Thymus (tissue), 11 donors: ENCODE measurements around the gene GDF7. TPM values are rescaled to one million over a fixed set of nuclear protein-coding genes. Genes with fewer than 3 reads are reported as not detected.

Experiments used
- DNase-seq, 9 donors: peaks; one replicate each; pipeline ENCODE4 v3.0.0-alpha.2; 2013; ENCODE audit warnings: low spot score in 9 of 9, low read depth in 6 of 9, missing footprints in 1 of 9
- H3K27ac ChIP-seq, 2 donors: one replicate each; pipeline ENCODE4 v1.5.1; 2013; ENCODE audit warnings: control low read depth in 1 of 2, low read depth in 1 of 2, low read length in 1 of 2, mild to moderate bottlenecking in 1 of 2, moderate library complexity in 1 of 2
- H3K27me3 ChIP-seq, 2 donors: one replicate each; pipeline ENCODE4 v1.5.1; 2013; ENCODE audit warnings: low read length in 1 of 2; ENCODE audit not compliant: control insufficient read depth in 2 of 2, insufficient read depth in 1 of 2
- H3K36me3 ChIP-seq, 2 donors: one replicate each; pipeline ENCODE4 v1.5.1; 2013; ENCODE audit warnings: low read length in 1 of 2, mild to moderate bottlenecking in 1 of 2, moderate library complexity in 1 of 2; ENCODE audit not compliant: control insufficient read depth in 2 of 2, insufficient read depth in 2 of 2
- H3K4me1 ChIP-seq, 2 donors: one replicate each; pipeline ENCODE4 v1.5.1; 2013; ENCODE audit warnings: low read length in 2 of 2; ENCODE audit not compliant: control insufficient read depth in 2 of 2, insufficient read depth in 2 of 2
- H3K4me3 ChIP-seq, 2 donors: one replicate each; pipeline ENCODE4 v1.5.1; 2013; ENCODE audit warnings: low read length in 2 of 2, control low read depth in 1 of 2, mild to moderate bottlenecking in 1 of 2
- H3K9me3 ChIP-seq, 2 donors: one replicate each; pipeline ENCODE4 v1.5.1; 2013; ENCODE audit warnings: low read length in 1 of 2, mild to moderate bottlenecking in 1 of 2; ENCODE audit not compliant: control insufficient read depth in 2 of 2, insufficient read depth in 1 of 2
- WGBS: extraction: QIAGEN DNeasy Blood & Tissue Kit; methylation state at CpG from one replicate; pipeline ENCODE4 v1.1.7; 2013; 5-methylcytosine and 5-hydroxymethylcytosine counted together
- polyA plus RNA-seq: library from polyadenylated mRNA; stranded (reverse); fragments of 200-250 nt; gene quantifications from one replicate; pipeline ENCODE4 v1.2.3, GENCODE V29; 2013
- total RNA-seq: library from RNA; stranded (reverse); fragments of 120-200 nt; gene quantifications from one replicate; pipeline ENCODE4 v1.2.4, GENCODE V29; 2013
- donor health status: healthy.

Gene GDF7
- total and polyA plus RNA-seq, 2 donors: 0.09 to 0.34 TPM

DNA sequence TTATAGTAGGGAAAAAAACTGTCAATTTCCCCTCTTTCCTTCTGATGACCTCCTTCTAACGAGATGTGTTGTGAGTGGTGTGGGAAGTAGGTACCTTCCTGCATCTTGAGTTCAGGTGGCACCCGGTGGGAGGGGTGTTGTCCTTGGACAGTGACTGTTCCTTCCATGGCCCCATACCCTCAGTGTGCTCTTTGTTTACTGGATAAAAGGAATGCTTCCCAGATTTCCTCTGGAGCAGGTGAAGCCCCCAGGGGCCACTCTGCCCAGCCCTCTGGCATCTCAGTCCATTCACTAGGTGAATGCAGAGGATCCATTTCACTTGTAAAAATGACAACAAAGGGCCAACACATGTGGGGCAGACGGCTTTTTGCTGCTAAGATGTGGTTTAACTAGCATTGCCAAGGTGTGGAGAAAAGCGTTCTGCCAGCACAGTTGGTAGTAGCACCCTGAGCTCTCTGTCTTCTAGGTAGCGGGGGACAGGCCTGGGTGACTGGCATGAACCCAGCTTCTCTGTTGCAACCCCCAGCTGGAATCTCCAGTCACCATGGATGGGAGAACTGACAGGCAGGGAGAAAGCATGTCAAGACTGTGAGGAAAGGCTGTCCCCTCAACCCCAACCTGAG is 6.9 kb downstream of the GDF7 start:
- Histone ChIP-seq H3K36me3 (no peaks in the 10 kb centered on the region), H3K27me3 (peaks cover 34 to 72% of the 10 kb centered on the region in 2 donors), H3K4me1 (no peaks in the 10 kb centered on the region), H3K27ac (no peak overlapping the region), H3K9me3 (peaks cover 0 to 9% of the 10 kb centered on the region in 2 donors), H3K4me3 (no peak overlapping the region)
- no peak for DNase-seq
- WGBS: 75% methylated on average over 5 of the region's 5 CpGs

DNA sequence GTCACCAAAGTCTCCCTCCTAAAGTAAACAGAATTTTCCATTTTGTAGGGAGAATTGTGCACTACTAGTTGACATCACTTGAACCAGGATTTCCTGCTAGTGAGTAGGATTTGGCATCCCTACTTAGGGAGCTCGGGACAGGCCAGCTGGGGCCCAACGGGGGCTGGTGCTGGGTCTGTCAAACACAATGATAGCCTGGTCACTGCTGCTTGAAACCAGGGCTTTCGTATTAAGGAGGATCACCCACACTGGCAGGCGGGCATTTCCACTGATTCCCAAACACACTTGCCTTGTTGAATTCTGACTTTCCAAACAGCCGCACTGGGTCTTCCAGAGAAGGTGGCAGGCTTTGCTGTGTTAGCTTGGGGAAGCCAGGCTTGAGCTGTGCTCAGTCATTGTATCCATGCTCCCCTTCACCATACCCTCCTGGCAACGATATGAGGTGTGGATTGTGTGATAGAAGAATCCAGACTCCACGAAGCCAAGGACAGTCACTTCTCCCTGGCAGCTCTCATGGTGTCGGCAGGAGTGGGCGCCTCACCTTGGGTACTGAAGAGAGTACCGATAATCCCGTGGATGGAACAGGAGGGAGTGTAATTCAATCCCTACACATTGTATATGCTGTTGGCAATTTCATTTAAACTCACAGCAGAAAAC is 7.5 kb downstream of the GDF7 start:
- no peaks in the 10 kb centered on the region for H3K36me3 ChIP-seq
- H3K27me3 ChIP-seq: peaks cover 28 to 65% of the 10 kb centered on the region in 2 donors
- WGBS: 90% methylated on average over 11 of the region's 11 CpGs
- H3K4me3 ChIP-seq: no peak overlapping the region
- DNase-seq: no peak
- H3K4me1 ChIP-seq: no peaks in the 10 kb centered on the region
- no peak overlapping the region for H3K27ac ChIP-seq
- peaks cover 0 to 9% of the 10 kb centered on the region in 2 donors for H3K9me3 ChIP-seq

DNA sequence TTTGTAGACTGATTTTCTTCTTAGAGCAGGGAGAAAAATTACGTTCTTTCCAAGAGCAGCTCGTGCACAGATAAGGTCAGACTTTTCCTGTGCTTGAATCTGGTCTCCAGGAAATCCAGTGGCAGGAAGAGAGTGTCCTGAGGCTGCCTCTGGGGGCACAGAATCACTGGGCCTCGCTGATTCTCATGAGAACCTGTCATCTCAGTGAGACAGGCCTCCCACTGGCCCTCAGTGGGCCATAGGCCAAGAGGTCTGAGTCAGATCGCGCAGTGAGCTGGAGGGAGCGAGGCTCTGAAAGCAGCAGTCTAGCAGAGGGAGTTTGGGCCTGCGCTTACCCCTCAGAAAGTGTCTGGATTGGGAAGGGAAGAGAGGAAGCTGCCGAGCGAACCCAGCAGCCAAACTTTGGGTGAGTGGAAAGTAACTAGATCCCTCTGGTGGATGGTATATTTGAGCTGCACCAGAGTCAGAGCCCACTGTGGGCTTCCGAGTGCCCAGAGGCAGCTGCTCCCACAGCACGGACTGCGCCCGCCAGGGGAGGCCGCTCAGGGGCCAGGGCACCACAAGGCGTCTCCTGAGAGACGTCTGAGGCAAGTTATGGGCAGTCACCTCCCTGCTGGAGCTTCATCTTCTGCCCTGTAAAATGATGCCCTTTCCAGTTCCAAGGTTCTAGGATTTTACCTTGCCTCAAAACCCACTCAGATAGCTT is 8.2 kb downstream of the GDF7 start:
- H3K27me3 ChIP-seq: peaks cover 21 to 58% of the 10 kb centered on the region in 2 donors
- 70% methylated on average over 16 of the region's 16 CpGs for WGBS
- no peak overlapping the region for H3K27ac ChIP-seq
- H3K36me3 ChIP-seq: no peaks in the 10 kb centered on the region
- no peaks in the 10 kb centered on the region for H3K4me1 ChIP-seq
- no peak overlapping the region for H3K4me3 ChIP-seq
- no peak for DNase-seq
- H3K9me3 ChIP-seq: peaks cover 0 to 7% of the 10 kb centered on the region in 2 donors

DNA sequence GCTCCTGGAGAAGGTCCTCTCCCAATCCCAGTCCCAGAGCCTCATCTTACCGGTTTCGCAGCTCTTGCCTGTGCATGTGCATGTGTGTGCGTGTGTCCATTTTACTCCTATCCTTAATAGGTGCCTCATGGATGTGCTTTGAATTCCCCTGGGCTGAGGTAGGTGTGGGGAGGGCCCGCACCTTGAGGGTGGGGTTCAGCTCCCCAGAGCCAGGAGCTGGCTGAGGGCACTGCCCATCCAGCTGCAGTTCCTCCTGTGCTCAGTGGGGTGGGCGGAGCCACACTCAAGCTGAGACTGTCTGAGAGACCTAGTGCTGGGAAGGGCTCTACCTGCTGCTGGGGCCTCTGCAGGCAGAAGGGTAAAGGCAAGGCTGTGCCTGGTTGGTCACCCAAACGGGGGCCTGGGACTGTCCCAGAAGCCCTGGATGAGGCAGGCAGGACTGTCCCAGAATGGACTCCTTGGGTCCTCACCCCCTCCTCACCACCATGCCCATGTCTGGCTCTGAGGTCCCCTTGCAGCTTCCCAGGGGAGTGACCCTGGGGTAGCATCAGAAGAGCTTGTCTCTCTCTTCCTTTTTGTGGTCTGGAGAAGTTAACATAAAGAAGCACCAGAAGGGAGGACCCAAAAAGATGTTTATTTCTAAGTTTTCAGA is 8.9 kb downstream of the GDF7 start:
- Histone ChIP-seq H3K4me1 (no peaks in the 10 kb centered on the region), H3K27ac (no peak overlapping the region), H3K4me3 (no peak overlapping the region), H3K9me3 (peaks cover 0 to 4% of the 10 kb centered on the region in 2 donors), H3K36me3 (peaks cover 0 to 2% of the 10 kb centered on the region in 2 donors), H3K27me3 (peaks cover 14 to 51% of the 10 kb centered on the region in 2 donors)
- 68% methylated on average over 6 of the region's 6 CpGs for WGBS
- DNase-seq: peak in 2 of 9 donors; percentile 23 to 28

DNA sequence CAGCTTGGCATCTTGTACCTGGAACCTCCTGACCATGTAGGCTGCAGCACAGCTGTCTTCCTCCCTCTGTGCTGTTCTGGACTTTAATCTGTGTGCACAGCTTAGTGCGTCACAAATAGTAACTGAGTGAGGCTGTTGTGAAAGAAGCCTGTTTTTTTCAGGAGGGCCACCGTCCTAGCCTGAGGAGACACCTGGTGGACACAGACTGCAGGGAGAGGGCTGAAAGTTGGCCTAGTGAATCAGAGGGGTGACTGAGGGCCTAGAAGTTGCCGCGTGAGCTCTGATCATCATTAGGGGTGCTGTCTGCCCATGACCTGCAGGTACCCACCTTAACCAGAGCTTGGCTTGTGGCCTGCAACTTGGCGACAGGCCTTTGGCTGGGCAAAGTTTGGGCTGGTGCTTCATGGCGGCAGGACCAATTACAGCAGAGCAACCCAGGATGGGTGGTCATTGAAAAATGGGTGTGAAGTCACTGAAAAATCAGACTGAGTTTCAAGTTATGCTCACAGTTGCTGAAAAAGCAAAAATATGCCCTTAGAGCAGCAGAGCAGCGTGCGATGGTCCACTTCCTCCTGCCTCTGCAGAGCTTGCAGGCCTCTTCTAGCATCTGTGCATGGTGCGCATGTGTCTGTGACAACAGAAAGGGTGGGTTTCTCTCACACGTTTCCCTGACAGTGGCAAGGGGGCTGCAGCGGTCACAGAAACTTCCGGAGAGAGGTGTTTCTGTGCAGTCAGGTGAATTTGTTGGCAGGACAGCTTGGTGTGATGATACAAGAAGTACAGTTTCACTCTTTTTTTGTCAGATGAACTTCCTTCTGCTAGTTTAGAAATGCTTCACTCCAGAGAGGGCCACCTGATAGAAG is 9.6 kb downstream of the GDF7 start:
- no peak overlapping the region for H3K27ac ChIP-seq
- DNase-seq: no peak

DNA sequence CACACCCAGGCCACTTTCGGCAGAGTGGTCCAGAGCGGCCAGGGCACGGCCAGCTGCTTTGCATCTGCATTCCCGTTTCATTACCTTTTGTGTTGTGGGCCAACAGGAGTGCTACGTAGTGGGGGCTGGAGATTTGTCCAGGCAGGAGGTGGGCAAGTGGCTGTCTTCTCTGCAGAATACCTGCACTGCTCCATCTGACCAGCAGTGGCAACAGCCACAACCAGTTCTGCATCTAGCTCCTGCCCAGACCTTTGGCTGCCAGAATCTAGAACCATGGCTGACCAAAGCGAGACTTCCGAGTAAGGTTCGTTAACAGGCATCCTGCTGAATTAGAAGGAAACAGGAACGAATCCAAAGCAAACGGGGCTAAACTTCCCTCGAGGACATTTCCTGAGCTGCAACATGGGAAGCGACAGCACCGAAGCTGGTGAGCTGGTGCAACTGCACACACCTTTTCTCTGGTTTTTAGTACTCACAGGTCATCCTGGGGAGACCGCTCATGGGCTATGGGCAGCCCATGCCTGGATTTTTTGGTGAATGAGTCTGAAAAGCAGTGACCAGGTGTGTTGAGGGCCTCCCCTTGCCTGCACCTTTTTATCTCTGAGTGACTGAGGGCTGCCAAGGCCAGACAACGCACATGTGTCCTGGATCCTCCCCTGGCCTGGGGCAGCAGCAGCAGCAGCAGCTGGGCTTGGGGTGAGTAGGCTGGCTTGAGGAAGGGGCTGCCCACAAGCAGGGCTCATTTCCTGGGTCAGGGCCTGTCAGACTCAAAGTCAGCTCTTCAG is 10.5 kb downstream of the GDF7 start:
- H3K27me3 ChIP-seq: peaks cover 4 to 35% of the 10 kb centered on the region in 2 donors
- peaks cover 3 to 9% of the 10 kb centered on the region in 2 donors for H3K36me3 ChIP-seq
- 94% methylated on average over 15 of the region's 15 CpGs for WGBS
- no peaks in the 10 kb centered on the region for H3K4me1 ChIP-seq
- no peak overlapping the region for H3K27ac ChIP-seq
- H3K4me3 ChIP-seq: no peak overlapping the region
- DNase-seq: no peak
- H3K9me3 ChIP-seq: peaks cover 0 to under 1% of the 10 kb centered on the region in 2 donors

More for the DNA sequence above, 9.6 kb downstream of the GDF7 start:
- no peaks in the 10 kb centered on the region for H3K4me1 ChIP-seq
- H3K9me3 ChIP-seq: peaks cover 0 to 4% of the 10 kb centered on the region in 2 donors
- WGBS: 92% methylated on average over 12 of the region's 12 CpGs
- H3K4me3 ChIP-seq: no peak overlapping the region
- peaks cover 0 to 8% of the 10 kb centered on the region in 2 donors for H3K36me3 ChIP-seq
- H3K27me3 ChIP-seq: peaks cover 9 to 44% of the 10 kb centered on the region in 2 donors

DNA sequence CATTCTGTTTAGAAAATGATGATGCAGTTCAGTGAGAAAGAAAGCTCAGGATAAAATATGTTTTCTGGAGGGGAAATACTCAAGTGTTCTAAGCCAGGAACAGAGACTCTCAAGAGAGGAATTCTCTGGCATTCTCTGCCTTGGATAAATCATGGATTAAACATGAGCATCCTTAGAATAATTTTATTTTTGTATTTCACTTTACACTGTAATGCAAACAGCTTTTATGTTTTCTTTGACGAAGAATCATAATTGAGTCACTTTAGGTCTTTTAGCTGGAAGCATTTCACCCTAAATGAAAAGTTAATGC is 11.1 kb downstream of the GDF7 start:
- Histone ChIP-seq H3K4me1 (no peaks in the 10 kb centered on the region), H3K27me3 (peaks cover 4 to 29% of the 10 kb centered on the region in 2 donors), H3K27ac (no peak overlapping the region), H3K4me3 (no peak overlapping the region), H3K9me3 (no peaks in the 10 kb centered on the region), H3K36me3 (peaks cover 3 to 10% of the 10 kb centered on the region in 2 donors)
- 99% methylated on average over 1 of the region's 1 CpG for WGBS
- no peak for DNase-seq

DNA sequence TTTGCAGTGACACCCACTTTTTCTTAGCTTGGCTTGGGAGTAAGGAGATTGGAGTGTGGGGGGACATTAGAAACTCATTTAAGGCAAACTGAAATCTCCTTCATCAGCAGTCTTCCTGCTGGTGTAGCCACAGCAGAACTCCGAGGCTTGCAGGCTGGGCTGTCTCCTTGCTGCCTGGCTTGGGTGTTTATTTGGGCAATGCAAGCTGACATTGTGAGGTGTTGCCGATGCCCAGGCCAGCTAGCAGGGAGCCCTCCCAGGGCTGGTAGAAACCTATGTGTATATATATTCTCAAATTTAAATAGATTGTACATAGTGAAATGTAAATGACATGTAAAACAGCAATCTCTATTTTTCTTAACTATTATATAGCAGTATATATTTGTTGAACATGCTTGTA is 11.8 kb downstream of the GDF7 start:
- no peak overlapping the region for H3K4me3 ChIP-seq
- 92% methylated on average over 2 of the region's 2 CpGs for WGBS
- H3K9me3 ChIP-seq: no peaks in the 10 kb centered on the region
- no peaks in the 10 kb centered on the region for H3K4me1 ChIP-seq
- no peak for DNase-seq
- no peak overlapping the region for H3K27ac ChIP-seq
- peaks cover under 1 to 22% of the 10 kb centered on the region in 2 donors for H3K27me3 ChIP-seq
- peaks cover 3 to 17% of the 10 kb centered on the region in 2 donors for H3K36me3 ChIP-seq
